ENCODE measurements around the gene PDSS2.

GRCh38 chr6:107144666-107145065 is 314.7 kb downstream of the PDSS2 start:
- TF ChIP-seq, protein P1, sequence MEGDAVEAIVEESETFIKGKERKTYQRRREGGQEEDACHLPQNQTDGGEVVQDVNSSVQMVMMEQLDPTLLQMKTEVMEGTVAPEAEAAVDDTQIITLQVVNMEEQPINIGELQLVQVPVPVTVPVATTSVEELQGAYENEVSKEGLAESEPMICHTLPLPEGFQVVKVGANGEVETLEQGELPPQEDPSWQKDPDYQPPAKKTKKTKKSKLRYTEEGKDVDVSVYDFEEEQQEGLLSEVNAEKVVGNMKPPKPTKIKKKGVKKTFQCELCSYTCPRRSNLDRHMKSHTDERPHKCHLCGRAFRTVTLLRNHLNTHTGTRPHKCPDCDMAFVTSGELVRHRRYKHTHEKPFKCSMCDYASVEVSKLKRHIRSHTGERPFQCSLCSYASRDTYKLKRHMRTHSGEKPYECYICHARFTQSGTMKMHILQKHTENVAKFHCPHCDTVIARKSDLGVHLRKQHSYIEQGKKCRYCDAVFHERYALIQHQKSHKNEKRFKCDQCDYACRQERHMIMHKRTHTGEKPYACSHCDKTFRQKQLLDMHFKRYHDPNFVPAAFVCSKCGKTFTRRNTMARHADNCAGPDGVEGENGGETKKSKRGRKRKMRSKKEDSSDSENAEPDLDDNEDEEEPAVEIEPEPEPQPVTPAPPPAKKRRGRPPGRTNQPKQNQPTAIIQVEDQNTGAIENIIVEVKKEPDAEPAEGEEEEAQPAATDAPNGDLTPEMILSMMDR (IDR thresholded peaks at IDR 0.05) = no peak
- TF ChIP-seq POLR2A (IDR thresholded peaks at IDR 0.05) = no peak
